ENCODE data around the gene NPSR1.
"Not testable (repeated sequence)": the region's sequence is repeated elsewhere in the genome, so short reads cannot be mapped to it uniquely, and the experiment has no call there.

NPSR1 gene

DNA sequence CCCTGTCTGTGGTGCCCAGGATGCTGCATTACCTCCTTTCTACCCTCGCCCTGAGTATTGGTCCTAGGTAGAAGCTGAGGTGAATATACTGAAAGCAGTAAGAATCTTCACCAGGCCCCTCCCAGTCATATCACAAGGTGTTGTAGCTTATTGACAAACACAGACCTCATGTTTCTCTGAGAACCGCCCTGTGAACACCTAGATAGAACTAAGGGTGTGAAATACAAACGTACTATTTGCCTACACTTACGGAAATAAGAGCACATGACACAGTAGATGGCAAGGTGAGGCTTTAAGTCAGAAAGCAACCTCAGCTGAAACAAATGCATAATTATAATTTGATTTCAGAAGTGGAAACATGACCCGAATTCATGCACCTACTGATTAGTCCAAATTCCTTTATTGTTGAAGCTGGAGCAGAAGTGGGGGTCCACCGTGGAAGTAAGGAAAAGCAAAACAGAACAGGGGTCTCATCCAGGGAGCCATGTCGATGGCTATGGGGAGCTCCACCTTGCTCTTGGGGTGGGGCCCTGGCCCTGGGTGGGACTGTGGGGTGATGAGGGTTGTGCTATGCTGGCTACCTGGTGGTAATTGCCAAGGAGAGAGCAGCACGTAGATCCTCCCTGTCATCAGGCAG is at the start of gene NPSR1:
Gene NPSR1, plus strand, starts transcription at position 587 of the 637 bp plus-strand sequence. CDS start 195 bp downstream, outside the sequence.
- DNase-seq (ENCODE audit: low read depth), result no peak

- DNase-seq (ENCODE audit: low read depth), result no peak
Measured at GRCh38 chr7:34612661-34613060, 45.4 kb upstream of the NPSR1 start.

- DNase-seq (ENCODE audit: low read depth), result no peak
Measured at GRCh38 chr7:34620425-34620824, 37.6 kb upstream of the NPSR1 start.

GRCh38 chr7:34622182-34622581 is 35.8 kb upstream of the NPSR1 start:
- DNase-seq (ENCODE audit: low read depth), result no peak

- no peak for DNase-seq (ENCODE audit: low read depth)
Measured at GRCh38 chr7:34622771-34623250, 35.2 kb upstream of the NPSR1 start.

GRCh38 chr7:34628618-34629017 is 29.4 kb upstream of the NPSR1 start:
- DNase-seq (ENCODE audit: low read depth), result not testable (repeated sequence)

DNA sequence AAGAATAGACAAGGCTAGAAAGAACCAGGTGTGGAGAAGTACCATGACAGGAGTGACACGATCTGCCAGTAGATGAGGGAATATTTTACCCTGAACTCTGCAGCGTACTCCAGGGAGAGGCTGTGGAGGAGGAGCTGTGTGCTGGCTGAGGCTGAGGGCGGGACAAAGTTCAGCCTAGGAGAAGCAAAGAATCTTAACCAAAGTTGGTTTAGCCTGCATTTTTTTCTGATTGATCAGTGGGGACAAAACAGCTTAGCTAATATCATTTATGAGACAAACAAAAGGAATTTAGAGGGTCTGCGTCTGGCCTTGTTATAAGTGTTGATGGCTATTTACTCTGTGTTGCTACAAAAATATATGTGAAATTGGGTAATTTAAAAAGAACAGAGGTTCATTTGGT is 5.2 kb upstream of the NPSR1 start:
- DNase-seq (ENCODE audit: low read depth), result no peak

GRCh38 chr7:34653787-34654186 is 4.2 kb upstream of the NPSR1 start:
- DNase-seq (ENCODE audit: low read depth), result no peak

GRCh38 chr7:34655384-34655783 is 2.6 kb upstream of the NPSR1 start:
- DNase-seq (ENCODE audit: low read depth), result no peak

DNA sequence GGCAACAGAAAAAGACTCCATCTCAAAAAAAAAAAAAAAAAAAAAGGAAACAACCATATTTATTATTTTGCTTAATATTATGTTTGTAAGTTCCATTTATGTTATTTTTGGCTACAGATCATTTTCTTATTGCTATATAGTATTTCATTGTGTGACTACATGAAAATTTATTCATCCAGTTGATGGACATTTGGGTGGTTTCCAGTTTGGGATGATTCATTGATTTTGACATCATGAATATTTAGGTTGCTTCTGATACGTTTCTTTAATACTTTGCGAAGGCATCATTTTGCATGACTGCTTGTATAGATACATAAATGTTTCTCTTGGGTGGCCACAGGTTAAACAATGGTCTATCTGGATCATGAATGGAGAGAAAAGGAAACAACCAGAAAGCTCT is 2.0 kb upstream of the NPSR1 start:
- no peak for DNase-seq (ENCODE audit: low read depth)

DNA sequence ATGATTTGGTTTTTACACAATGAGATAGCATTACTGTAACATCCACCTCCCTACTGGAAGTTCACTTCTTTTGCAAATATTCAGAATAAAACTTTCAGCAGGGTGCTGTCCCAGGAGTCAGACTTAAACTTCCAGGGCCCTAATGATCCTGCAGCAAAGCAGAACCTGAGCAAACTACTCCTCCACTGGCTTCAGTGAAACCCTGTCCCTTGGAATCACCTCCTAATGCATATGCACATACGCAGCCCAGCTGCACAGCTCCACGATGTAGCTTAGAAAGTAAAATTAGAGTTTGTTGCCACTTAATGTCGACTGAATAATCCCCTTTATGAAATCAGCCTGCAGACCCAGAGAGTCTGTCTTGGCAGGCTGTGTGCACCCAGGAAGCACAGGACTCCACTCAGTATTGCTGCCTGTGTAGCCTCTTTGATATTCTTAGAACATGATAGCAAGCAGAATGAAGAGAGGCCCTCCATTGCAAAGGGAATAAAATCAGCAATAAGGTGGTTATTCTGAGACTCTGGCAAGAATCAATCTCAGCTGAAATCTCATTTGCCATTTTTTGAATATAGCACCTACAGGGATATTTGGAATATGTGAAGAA is 1.6 kb downstream of the NPSR1 start:
- no peak for DNase-seq (ENCODE audit: low read depth)

DNA sequence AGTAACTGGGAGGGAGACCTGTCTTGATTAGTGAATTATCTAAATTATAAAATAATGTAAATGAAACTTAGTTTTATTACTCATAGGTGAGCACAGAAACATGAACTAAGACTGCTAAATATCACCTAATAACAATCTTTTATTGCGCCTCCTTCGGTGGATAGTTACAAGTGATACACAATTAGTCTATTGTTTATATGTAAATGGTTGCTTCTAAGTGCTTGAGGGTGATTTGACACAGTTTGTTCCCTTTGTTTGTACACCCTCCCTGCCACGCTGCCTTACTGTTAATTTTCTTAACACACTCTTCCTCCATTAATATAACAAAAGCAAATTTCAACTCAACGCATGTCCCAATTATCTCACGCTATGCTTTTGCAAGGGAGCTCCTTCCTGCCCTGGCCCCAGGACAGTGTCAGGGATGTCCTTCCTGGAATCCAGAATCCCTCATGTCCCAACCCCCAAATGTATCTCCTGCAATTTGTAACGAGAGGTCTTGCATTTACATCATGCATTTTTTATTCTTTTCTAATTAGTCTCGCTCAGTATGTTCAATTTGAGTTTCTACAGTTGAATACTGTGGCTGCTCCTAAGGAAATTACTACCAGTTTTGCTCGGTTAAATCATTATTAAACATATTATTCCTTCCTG is 4.2 kb downstream of the NPSR1 start:
- DNase-seq (ENCODE audit: low read depth), result no peak

DNA sequence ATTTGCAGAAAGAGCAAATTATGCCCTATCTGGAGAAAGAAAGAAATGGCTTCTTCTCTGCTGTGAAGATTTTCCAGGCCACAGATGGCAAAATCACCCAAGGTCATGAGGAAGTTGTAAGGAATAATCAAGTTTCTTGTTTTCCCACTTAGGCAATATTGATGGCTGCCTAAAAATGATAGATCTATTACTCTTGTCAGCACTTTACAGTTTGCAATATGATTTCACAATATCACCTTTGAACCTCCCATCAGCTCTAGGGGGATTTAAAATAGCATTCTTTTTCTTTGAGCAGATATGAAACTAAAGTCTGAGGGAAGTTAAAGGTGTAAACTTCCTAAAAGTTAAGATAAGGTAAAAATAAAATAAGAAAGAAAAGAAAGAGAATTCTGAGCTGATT is 6.7 kb downstream of the NPSR1 start:
- no peak for DNase-seq (ENCODE audit: low read depth)

- no peak for DNase-seq (ENCODE audit: low read depth)
Measured at GRCh38 chr7:34672430-34672829, 14.4 kb downstream of the NPSR1 start.

GRCh38 chr7:34673066-34673465 is 15.0 kb downstream of the NPSR1 start:
- DNase-seq (ENCODE audit: low read depth), result no peak

DNA sequence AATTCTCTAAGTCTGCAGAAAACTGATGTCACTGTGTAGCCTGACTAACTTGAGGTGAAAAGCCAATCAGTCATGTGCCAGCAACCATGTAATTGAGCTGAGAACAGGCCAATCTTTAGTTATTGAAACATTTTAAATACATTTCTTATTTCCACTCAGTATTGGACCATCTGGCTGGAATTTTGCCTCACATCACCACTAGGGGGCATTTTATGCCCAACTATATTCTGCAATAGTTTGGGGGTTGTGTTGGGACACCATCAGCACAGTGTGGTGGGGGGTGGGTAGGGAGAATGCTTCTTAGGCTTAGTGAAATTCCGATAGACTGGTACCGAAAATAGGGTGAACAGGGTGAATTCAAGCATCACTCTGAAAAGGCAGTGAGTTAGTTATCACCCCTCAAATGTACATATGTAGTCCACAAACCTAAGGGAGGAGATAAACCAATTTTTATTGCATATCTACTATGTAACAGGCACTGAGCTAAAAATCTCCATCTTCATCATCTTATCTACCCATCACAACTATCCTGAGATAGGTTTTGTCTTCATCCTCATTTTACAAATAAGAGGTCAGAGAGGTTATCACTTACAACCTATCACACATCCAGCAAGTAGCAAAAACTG is 17.8 kb downstream of the NPSR1 start:
- no peak for DNase-seq (ENCODE audit: low read depth)

GRCh38 chr7:34677491-34677890 is 19.5 kb downstream of the NPSR1 start:
- no peak for DNase-seq (ENCODE audit: low read depth)

DNA sequence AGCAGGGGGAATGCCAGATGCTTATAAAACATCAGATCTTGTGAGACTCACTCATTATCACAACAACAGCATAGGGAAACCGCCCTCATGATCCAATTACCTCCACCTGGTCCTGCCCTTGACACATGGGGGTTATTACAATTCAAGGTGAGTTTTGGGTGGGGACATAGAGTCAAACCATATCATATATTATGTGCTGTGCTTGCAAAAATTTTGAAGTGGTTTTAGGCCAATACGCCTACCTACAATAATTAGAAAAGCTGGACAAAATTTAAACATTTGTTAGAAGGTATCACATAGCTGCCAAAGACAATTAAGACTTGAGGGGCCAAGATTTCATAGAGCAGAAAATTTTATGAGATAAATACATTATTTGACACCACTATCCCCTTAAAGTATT is 29.5 kb downstream of the NPSR1 start:
- no peak for DNase-seq (ENCODE audit: low read depth)

DNA sequence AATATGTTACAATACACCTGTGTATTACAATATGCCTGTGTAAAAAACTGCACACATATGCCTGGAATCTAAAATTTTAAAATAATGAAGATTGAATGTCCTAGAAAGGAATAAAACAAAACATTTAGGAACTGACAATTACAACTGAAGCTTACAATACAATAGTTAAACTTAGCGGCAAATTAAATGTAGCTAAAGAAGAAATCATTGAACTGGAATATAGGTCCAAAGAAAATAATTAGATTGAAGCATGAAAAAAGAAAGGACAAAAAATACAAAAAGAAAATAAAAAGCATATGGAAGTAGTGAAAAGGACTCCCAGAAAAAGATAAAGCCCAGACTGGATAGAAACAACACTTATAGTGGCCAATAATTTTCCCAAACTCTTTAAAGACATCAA is 38.4 kb downstream of the NPSR1 start:
- no peak for DNase-seq (ENCODE audit: low read depth)

GRCh38 chr7:34709771-34710170 is 51.8 kb downstream of the NPSR1 start:
- DNase-seq (ENCODE audit: low read depth), result no peak

DNA sequence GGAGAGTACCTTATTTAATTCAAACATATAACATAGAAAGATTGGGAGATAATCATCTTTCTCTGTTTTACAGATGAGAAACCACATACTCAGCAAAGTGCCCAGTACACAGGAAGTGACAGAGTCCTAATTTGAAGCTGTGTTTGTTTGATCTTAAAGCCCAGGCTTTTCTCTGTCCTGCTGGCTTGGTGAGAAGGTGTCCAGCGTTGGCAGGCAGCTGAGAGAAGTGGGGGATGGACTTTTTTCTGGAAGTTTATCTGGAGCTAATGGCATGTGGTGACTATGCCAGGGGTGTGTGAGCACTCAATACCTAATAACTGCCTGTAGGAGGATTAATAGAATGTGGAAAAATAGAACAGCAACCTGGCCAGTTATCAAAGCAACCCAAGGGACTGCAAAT is 60.8 kb downstream of the NPSR1 start:
- no peak for DNase-seq (ENCODE audit: low read depth)

- no peak for DNase-seq (ENCODE audit: low read depth)
Measured at GRCh38 chr7:34719636-34720035, 61.6 kb downstream of the NPSR1 start.

DNA sequence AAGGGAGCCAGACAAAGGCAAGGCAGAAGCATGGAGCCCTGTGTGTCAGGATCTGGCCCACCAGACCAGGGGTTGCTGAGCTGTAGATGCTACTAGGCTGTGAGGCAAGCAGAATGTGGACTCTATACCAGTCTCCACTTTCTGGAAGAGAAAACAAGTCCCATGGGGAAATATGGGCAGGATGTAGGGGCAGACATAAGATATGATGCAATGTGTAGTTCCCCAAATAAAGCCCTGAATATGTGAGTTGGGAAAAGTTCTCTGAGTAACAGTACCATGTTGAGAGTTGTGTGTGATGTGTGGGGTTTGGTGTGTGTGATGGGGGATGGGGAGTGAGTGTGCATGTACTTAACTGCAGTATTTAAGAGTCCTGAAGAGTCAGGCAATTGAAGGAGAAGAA is 62.3 kb downstream of the NPSR1 start:
- DNase-seq (ENCODE audit: low read depth), result no peak
